H9 (cell line): Measurements from ENCODE around the gene CCDC78. TPM values are rescaled to one million over a fixed set of nuclear protein-coding genes. Genes with fewer than 3 reads are reported as not detected.

Source experiments
- DNase-seq: peaks from one replicate; pipeline ENCODE4 v3.0.0-alpha.2; 2017
- H2AFZ ChIP-seq: one replicate; pipeline ENCODE4 v1.6.1; 2013; ENCODE audit warnings: mild to moderate bottlenecking, low read length, control low read depth, moderate library complexity
- H2AK5ac ChIP-seq: 2 replicates; pipeline ENCODE4 v1.6.1; 2013; ENCODE audit warnings: low read length, control low read depth, mixed read lengths; ENCODE audit not compliant: insufficient read length
- H2BK120ac ChIP-seq: one replicate; pipeline ENCODE4 v1.6.1; 2013; ENCODE audit warnings: low read depth, mild to moderate bottlenecking, low read length, control low read depth, inconsistent platforms; ENCODE audit not compliant: poor library complexity, severe bottlenecking
- H2BK12ac ChIP-seq: 2 replicates; pipeline ENCODE4 v1.6.1; 2013; ENCODE audit warnings: low read length, control low read depth, mixed read lengths, low read depth; ENCODE audit not compliant: insufficient read length
- H2BK15ac ChIP-seq: 2 replicates; pipeline ENCODE4 v1.6.1; 2013; ENCODE audit warnings: low read depth, low read length, control low read depth
- H2BK20ac ChIP-seq: one replicate; pipeline ENCODE4 v1.6.1; 2013; ENCODE audit warnings: low read depth, mild to moderate bottlenecking, low read length, control low read depth, inconsistent platforms; ENCODE audit not compliant: poor library complexity, severe bottlenecking
- H2BK5ac ChIP-seq: 2 replicates; pipeline ENCODE4 v1.6.1; 2013; ENCODE audit warnings: low read length, control low read depth, mixed read lengths; ENCODE audit not compliant: insufficient read length
- H3K14ac ChIP-seq: 2 replicates; pipeline ENCODE4 v1.6.1; 2013; ENCODE audit warnings: low read length, control low read depth; ENCODE audit not compliant: insufficient read depth
- H3K18ac ChIP-seq: 2 replicates; pipeline ENCODE4 v1.6.1; 2013; ENCODE audit warnings: low read depth, mild to moderate bottlenecking, mixed read lengths, low read length, control low read depth; ENCODE audit not compliant: insufficient read length
- H3K23ac ChIP-seq: 2 replicates; pipeline ENCODE4 v1.6.1; 2013; ENCODE audit warnings: low read length, control low read depth, mixed read lengths, low read depth; ENCODE audit not compliant: insufficient read length
- H3K23me2 ChIP-seq: 2 replicates; pipeline ENCODE4 v1.6.1; 2013; ENCODE audit warnings: low read depth, mild to moderate bottlenecking, mixed read lengths, low read length, control low read depth; ENCODE audit not compliant: insufficient read length, poor library complexity, severe bottlenecking
- H3K27ac ChIP-seq: 2 replicates; pipeline ENCODE4 v1.5.1; 2013; ENCODE audit warnings: low read length, control low read depth, mixed read lengths, low read depth; ENCODE audit not compliant: insufficient read length
- H3K27me3 ChIP-seq: 2 replicates; pipeline ENCODE4 v1.6.1; 2013; ENCODE audit warnings: low read length, control low read depth, inconsistent platforms; ENCODE audit not compliant: insufficient read depth
- H3K4ac ChIP-seq: 2 replicates; pipeline ENCODE4 v1.6.1; 2013; ENCODE audit warnings: low read depth, mild to moderate bottlenecking, control low read depth, inconsistent platforms, low read length, moderate library complexity
- H3K4me1 ChIP-seq: 2 replicates; pipeline ENCODE4 v1.6.1; 2013; ENCODE audit warnings: low read length, control low read depth, inconsistent platforms; ENCODE audit not compliant: insufficient read depth
- H3K4me2 ChIP-seq: 2 replicates; pipeline ENCODE4 v1.6.1; 2013; ENCODE audit warnings: low read length, control low read depth, mixed read lengths; ENCODE audit not compliant: insufficient read length, insufficient read depth
- H3K56ac ChIP-seq: 2 replicates; pipeline ENCODE4 v1.6.1; 2013; ENCODE audit warnings: low read depth, mild to moderate bottlenecking, mixed read lengths, low read length, control low read depth; ENCODE audit not compliant: insufficient read length
- H3K79me1 ChIP-seq: 2 replicates; pipeline ENCODE4 v1.6.1; 2013; ENCODE audit warnings: low read depth, mild to moderate bottlenecking, moderate library complexity, low read length, control low read depth, inconsistent platforms; ENCODE audit not compliant: insufficient read depth, poor library complexity, severe bottlenecking
- H3K79me2 ChIP-seq: 2 replicates; pipeline ENCODE4 v1.6.1; 2013; ENCODE audit warnings: low read length, control low read depth, inconsistent platforms; ENCODE audit not compliant: insufficient read depth
- H3K9ac ChIP-seq: 2 replicates; pipeline ENCODE4 v1.6.1; 2013; ENCODE audit warnings: low read length, control low read depth, mixed read lengths; ENCODE audit not compliant: insufficient read length; ENCODE audit errors: extremely low read depth
- H3K9me3 ChIP-seq: one replicate; pipeline ENCODE4 v1.6.1; 2013; ENCODE audit warnings: low read depth, low read length, inconsistent platforms; ENCODE audit not compliant: control insufficient read depth
- H3T11ph ChIP-seq: one replicate; pipeline ENCODE4 v1.6.1; 2013; ENCODE audit warnings: mild to moderate bottlenecking, low read length, control low read depth, inconsistent platforms
- H4K20me1 ChIP-seq: one replicate; pipeline ENCODE4 v1.6.1; 2013; ENCODE audit not compliant: control insufficient read depth, insufficient read length, insufficient read depth
- H4K5ac ChIP-seq: 2 replicates; pipeline ENCODE4 v1.6.1; 2013; ENCODE audit warnings: low read depth, mild to moderate bottlenecking, mixed read lengths, low read length, control low read depth; ENCODE audit not compliant: insufficient read length
- H4K8ac ChIP-seq: replicated peaks from 2 replicates; pipeline ENCODE4 v1.6.1; 2013; ENCODE audit warnings: low read length, control low read depth, mixed read lengths, low read depth; ENCODE audit not compliant: insufficient read length
- H4K91ac ChIP-seq: 2 replicates; pipeline ENCODE4 v1.6.1; 2013; ENCODE audit warnings: low read depth, mild to moderate bottlenecking, moderate library complexity, mixed read lengths, low read length, control low read depth; ENCODE audit not compliant: insufficient read length
- H3K27ac Mint-ChIP-seq, 3 experiments: 2 replicates in 2 of 3; 3 replicates in 1 of 3; pipeline ENCODE4 v1.8.0; 2020 to 2021; ENCODE audit warnings: mixed read lengths in 3 of 3, mild to moderate bottlenecking in 1 of 3, moderate library complexity in 1 of 3
- H3K27me3 Mint-ChIP-seq: 2 replicates; pipeline ENCODE4 v1.8.0; 2021; ENCODE audit warnings: low read depth, mild to moderate bottlenecking, moderate library complexity, mixed read lengths
- H3K36me3 Mint-ChIP-seq, 3 experiments: 2 replicates in 2 of 3; 3 replicates in 1 of 3; pipeline ENCODE4 v1.8.0; 2020 to 2021; ENCODE audit warnings: low read depth in 3 of 3, mixed read lengths in 3 of 3; ENCODE audit not compliant: insufficient read depth in 1 of 3
- H3K4me1 Mint-ChIP-seq, 2 experiments: 2 replicates each; pipeline ENCODE4 v1.8.0; 2020; ENCODE audit warnings: mixed read lengths in 2 of 2
- H3K4me3 Mint-ChIP-seq, 2 experiments: 2 replicates in 1 of 2; 3 replicates in 1 of 2; pipeline ENCODE4 v1.8.0; 2020 to 2021; ENCODE audit warnings: mild to moderate bottlenecking in 2 of 2, mixed read lengths in 2 of 2, moderate library complexity in 1 of 2
- H3K9me3 Mint-ChIP-seq, 2 experiments: 2 replicates in 1 of 2; 3 replicates in 1 of 2; pipeline ENCODE4 v1.8.0; 2020; ENCODE audit warnings: mild to moderate bottlenecking in 2 of 2, mixed read lengths in 2 of 2, moderate library complexity in 1 of 2
- WGBS: extraction: QIAGEN DNeasy Blood & Tissue Kit; methylation state at CpG from one replicate; pipeline ENCODE4 v1.1.7; 2013; ENCODE audit warnings: missing lambda C conversion rate, low lambda C conversion rate, mixed read lengths; ENCODE audit not compliant: insufficient read length; ENCODE audit errors: extremely low coverage; 5-methylcytosine and 5-hydroxymethylcytosine counted together
- total RNA-seq: library from RNA; stranded (reverse); gene quantifications from 2 replicates; pipeline ENCODE4 v1.2.1, GENCODE V29; 2021
- TF ChIP-seq, protein P1 (sequence below): fragments of 200-600 bp; sonication (generic); conservative IDR thresholded peaks from 3 replicates; pipeline ENCODE4 v1.8.0; 2021; ENCODE audit warnings: antibody characterized with exemption, mild to moderate bottlenecking

Gene CCDC78
- total RNA-seq, 1 experiment from 2014 or later: 12.1 TPM

DNA sequence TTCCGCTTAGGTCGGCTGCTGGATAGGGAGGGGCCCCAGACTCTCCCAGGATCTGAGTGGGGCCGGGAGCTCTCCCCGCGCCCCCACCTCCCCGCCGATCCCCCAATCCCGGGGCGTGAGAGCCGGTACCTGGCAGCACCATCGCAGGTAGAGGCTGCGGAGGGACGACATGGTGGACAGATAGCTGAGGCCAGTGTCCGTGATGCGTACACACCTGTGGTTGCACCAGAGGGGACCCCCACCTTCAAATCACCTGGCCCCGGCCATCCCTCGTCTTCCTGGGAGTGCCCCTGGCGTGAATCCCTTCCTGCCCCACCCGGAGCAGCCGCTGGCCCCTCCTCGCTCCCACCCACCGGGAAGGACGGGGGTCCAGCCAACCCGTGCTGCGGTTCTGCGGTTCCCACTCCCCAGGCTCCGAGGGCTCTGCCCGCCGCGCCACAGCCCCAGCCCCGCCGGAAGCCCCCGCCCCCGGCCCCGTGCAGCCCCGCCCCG is 31.3 kb downstream of the CCDC78 start:
- Histone ChIP-seq H3K23ac (no peak overlapping the region), H2BK15ac (no peak overlapping the region), H3K9ac (no peak overlapping the region), H3K27ac (no peak overlapping the region), H3K9me3 (no peaks in the 10 kb centered on the region), H3T11ph (no peak overlapping the region), H4K8ac (no peak overlapping the region), H3K4ac (no peak overlapping the region), H2BK120ac (no peak overlapping the region), H3K18ac (no peak overlapping the region), H3K4me1 (no peaks in the 10 kb centered on the region), H2BK12ac (no peak overlapping the region), H3K79me2 (no peaks in the 10 kb centered on the region), H4K20me1 (no peaks in the 10 kb centered on the region), H4K5ac (no peak overlapping the region), H4K91ac (no peak overlapping the region), H2BK20ac (no peak overlapping the region), H3K4me2 (peak overlapping the region; percentile 56), H2AFZ (no peak overlapping the region), H2BK5ac (no peak overlapping the region), H3K27me3 (peaks cover 19% of the 10 kb centered on the region), H3K56ac (no peak overlapping the region), H2AK5ac (no peak overlapping the region), H3K79me1 (no peaks in the 10 kb centered on the region), H3K14ac (no peak overlapping the region), H3K23me2 (peaks cover 20% of the 10 kb centered on the region)
- Mint-ChIP-seq H3K36me3 (no peaks in the 10 kb centered on the region), H3K27ac (no peak overlapping the region), H3K4me1 (peaks cover 0 to 9% of the 10 kb centered on the region in 2 experiments; a peak in 2 of 4 replicates), H3K27me3 (peaks cover 87% of the 10 kb centered on the region), H3K9me3 (no peaks in the 10 kb centered on the region; a peak in 1 of 5 replicates), H3K4me3 (peak overlapping the region; percentile 49 to 70)
- no peak for DNase-seq
- TF ChIP-seq, protein P1, sequence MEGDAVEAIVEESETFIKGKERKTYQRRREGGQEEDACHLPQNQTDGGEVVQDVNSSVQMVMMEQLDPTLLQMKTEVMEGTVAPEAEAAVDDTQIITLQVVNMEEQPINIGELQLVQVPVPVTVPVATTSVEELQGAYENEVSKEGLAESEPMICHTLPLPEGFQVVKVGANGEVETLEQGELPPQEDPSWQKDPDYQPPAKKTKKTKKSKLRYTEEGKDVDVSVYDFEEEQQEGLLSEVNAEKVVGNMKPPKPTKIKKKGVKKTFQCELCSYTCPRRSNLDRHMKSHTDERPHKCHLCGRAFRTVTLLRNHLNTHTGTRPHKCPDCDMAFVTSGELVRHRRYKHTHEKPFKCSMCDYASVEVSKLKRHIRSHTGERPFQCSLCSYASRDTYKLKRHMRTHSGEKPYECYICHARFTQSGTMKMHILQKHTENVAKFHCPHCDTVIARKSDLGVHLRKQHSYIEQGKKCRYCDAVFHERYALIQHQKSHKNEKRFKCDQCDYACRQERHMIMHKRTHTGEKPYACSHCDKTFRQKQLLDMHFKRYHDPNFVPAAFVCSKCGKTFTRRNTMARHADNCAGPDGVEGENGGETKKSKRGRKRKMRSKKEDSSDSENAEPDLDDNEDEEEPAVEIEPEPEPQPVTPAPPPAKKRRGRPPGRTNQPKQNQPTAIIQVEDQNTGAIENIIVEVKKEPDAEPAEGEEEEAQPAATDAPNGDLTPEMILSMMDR: no peak
- WGBS: no CpG with 5 or more reads among the region's 37 CpGs
